ENCODE results near the gene CCL19. TPM values are rescaled to one million over a fixed set of nuclear protein-coding genes. Genes with fewer than 3 reads are reported as not detected.

The CCL19 gene
- total and polyA plus RNA-seq, 2 experiments from 2014 or later: not detected

DNA sequence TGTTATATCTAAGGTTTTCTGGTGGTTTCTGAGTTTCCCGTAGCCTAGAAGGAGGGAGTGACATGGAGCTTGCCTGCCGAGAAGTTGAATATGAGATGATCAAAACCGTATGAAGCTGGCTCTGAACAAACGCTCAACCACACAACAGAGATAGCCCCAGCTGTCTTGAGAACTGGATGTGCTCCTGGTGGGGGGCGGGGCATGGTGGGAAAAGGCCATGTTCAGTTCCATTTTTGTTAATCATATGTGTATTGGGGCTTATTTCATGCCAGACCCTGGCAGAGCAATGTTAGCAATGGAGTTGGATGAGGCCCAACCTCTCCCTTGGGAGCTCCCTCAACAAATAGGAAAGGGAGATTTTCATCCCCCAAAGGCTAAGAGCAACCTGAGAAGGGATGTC lies 4.8 kb downstream of the CCL19 start:
- TF ChIP-seq, protein P1, sequence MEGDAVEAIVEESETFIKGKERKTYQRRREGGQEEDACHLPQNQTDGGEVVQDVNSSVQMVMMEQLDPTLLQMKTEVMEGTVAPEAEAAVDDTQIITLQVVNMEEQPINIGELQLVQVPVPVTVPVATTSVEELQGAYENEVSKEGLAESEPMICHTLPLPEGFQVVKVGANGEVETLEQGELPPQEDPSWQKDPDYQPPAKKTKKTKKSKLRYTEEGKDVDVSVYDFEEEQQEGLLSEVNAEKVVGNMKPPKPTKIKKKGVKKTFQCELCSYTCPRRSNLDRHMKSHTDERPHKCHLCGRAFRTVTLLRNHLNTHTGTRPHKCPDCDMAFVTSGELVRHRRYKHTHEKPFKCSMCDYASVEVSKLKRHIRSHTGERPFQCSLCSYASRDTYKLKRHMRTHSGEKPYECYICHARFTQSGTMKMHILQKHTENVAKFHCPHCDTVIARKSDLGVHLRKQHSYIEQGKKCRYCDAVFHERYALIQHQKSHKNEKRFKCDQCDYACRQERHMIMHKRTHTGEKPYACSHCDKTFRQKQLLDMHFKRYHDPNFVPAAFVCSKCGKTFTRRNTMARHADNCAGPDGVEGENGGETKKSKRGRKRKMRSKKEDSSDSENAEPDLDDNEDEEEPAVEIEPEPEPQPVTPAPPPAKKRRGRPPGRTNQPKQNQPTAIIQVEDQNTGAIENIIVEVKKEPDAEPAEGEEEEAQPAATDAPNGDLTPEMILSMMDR (IDR thresholded peaks at IDR 0.05; ENCODE audit: low read depth, low read length): no peak
- Histone ChIP-seq H3K9me3 (ENCODE audit: low read depth) (no peaks in the 10 kb centered on the region), H3K4me3 (no peak overlapping the region), H3K27ac (no peak overlapping the region), H3K4me1 (ENCODE audit: low read depth) (no peaks in the 10 kb centered on the region), H3K36me3 (no peaks in the 10 kb centered on the region), H3K27me3 (no peaks in the 10 kb centered on the region)
- DNase-seq (ENCODE audit: low read depth in 1 of 2, low spot score in 1 of 2): peak in 1 of 2 donors; percentile 80

DNA sequence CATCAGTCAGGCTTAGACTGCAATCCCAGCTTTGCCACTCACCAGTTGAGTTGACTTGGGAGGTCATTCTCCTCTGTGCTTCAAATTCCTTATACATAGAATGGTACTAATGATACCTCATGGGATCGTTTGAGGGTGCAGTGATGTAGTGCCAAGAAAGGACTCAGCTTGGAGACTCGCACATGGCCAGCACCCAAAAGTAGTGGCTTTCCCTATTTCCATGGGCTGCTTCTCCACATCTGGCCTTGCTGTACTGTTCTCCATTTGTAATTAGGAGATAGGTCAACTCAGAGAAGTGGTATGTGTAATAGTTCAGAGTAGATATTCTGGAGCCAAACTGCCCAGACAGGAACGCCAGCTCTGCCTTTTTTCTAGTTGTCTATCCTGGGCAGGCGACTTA lies 5.5 kb downstream of the CCL19 start:
- H3K36me3 ChIP-seq: no peaks in the 10 kb centered on the region
- H3K9me3 ChIP-seq (ENCODE audit: low read depth): no peaks in the 10 kb centered on the region
- no peak overlapping the region for H3K4me3 ChIP-seq
- H3K4me1 ChIP-seq (ENCODE audit: low read depth): no peaks in the 10 kb centered on the region
- H3K27ac ChIP-seq: no peak overlapping the region
- H3K27me3 ChIP-seq: no peaks in the 10 kb centered on the region
- TF ChIP-seq, protein P1 (IDR thresholded peaks at IDR 0.05; ENCODE audit: low read depth, low read length): no peak
- DNase-seq (ENCODE audit: low read depth in 1 of 2, low spot score in 1 of 2): no peak

DNA sequence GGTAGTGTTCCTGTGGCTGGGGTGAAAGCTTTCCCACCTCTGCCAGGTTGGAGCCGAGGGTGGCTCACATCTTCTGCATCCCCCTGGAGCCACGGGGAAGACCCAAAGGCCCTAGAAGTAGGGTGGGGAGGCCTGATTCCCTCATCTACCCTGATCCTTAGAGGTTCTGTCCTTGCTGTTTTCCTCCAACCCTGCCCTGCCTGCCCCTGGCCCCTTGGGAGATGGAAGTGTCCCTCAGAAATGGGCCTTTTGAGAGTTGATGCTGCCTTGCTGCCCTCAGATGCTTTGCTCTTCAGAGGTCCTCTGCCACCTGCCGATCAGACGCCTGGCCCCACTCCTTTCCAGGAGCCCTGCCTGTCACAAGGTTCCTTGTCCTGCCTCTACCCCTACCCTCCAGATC lies 6.3 kb downstream of the CCL19 start:
- H3K27ac ChIP-seq: no peak overlapping the region
- no peak for DNase-seq (ENCODE audit: low read depth in 1 of 2, low spot score in 1 of 2)
- no peaks in the 10 kb centered on the region for H3K27me3 ChIP-seq
- H3K36me3 ChIP-seq: no peaks in the 10 kb centered on the region
- H3K4me1 ChIP-seq (ENCODE audit: low read depth): no peaks in the 10 kb centered on the region
- H3K9me3 ChIP-seq (ENCODE audit: low read depth): no peaks in the 10 kb centered on the region
- H3K4me3 ChIP-seq: no peak overlapping the region
- TF ChIP-seq, protein P1 (IDR thresholded peaks at IDR 0.05; ENCODE audit: low read depth, low read length): no peak

DNA sequence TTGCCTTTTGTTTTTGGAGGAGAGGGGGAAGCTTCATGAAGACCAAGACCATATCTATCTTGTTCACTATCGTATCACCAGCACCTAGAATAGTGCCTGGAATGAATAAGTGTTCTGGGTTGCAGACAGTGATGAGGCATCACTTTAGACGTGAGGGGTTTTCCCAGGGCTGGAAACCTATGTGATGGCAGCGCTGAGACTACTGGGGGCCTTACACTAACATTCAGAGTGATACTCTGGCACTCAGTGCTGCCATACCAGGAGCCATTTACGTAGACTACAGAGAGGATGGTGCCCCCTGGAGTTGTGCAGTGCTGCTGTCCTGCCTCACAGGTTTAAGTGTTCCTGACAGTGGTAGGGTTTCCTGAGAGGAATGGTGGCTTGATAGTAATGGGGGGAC lies 6.9 kb downstream of the CCL19 start:
- TF ChIP-seq, protein P1 (IDR thresholded peaks at IDR 0.05; ENCODE audit: low read depth, low read length): no peak
- no peaks in the 10 kb centered on the region for H3K4me1 ChIP-seq (ENCODE audit: low read depth)
- no peaks in the 10 kb centered on the region for H3K36me3 ChIP-seq
- DNase-seq (ENCODE audit: low read depth in 1 of 2, low spot score in 1 of 2): no peak
- H3K27ac ChIP-seq: no peak overlapping the region
- H3K9me3 ChIP-seq (ENCODE audit: low read depth): no peaks in the 10 kb centered on the region
- H3K4me3 ChIP-seq: no peak overlapping the region
- H3K27me3 ChIP-seq: no peaks in the 10 kb centered on the region

DNA sequence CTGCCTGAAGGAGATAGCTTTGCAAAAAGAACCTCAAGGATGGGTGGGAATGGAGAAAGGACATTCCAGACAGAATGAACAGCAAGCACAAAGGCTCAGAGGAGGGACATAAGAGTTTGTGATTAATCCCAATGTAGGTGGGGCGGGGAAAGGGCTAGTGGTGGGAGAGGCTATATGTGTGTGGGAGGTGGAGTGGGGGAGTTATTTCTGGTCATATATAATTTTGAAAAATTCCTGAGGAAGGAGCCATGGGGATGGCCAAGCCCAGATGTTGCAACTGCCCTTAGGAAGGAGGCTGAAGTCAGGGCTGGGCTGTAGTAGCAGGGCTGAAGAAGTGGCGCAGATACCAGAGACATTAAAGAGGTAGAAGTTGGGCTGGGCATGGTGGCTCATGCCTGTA lies 15.2 kb downstream of the CCL19 start:
- Histone ChIP-seq H3K4me1 (ENCODE audit: low read depth) (no peaks in the 10 kb centered on the region), H3K9me3 (ENCODE audit: low read depth) (no peaks in the 10 kb centered on the region), H3K27ac (no peak overlapping the region), H3K27me3 (no peaks in the 10 kb centered on the region), H3K36me3 (no peaks in the 10 kb centered on the region), H3K4me3 (no peak overlapping the region)
- peak in 1 of 2 donors; percentile 81 for DNase-seq (ENCODE audit: low read depth in 1 of 2, low spot score in 1 of 2)
- TF ChIP-seq, protein P1 (IDR thresholded peaks at IDR 0.05; ENCODE audit: low read depth, low read length): no peak

All from cardiac muscle cell (in vitro differentiated cells and primary cell).